Endometrial microvascular endothelial cells (primary cell): ENCODE measurements around the gene POLH. TPM values are rescaled to one million over a fixed set of nuclear protein-coding genes. Genes with fewer than 3 reads are reported as not detected.

Experiments used
- total RNA-seq: library from RNA; depleted of rRNA; stranded (reverse); fragments of >200 nt; gene quantifications from one replicate; pipeline ENCODE4 v1.2.3, GENCODE V29; 2015; ENCODE audit errors: inconsistent ontology term

Gene POLH
- total RNA-seq, 1 donor from 2014 or later: 25.6 TPM

Other genes starting within 250 kb of the POLH start
- 8.8 TPM for gene ZNF318, start 206.5 kb upstream of the POLH start, total RNA-seq
- 14.8 TPM for gene ABCC10, start 148.6 kb upstream of the POLH start, total RNA-seq
- gene DLK2, start 120.6 kb upstream of the POLH start, total RNA-seq: not detected
- gene TJAP1, start 98.6 kb upstream of the POLH start, total RNA-seq: 18.9 TPM
- gene LRRC73, start 65.8 kb upstream of the POLH start, total RNA-seq: not detected
- 102 TPM for gene YIPF3, start 59.3 kb upstream of the POLH start, total RNA-seq
- gene POLR1C, start 59.1 kb upstream of the POLH start, total RNA-seq: 43.9 TPM
- gene XPO5, start 147 bp upstream of the POLH start, total RNA-seq: 37.4 TPM
- 62.5 TPM for gene GTPBP2, start 53.1 kb downstream of the POLH start, total RNA-seq
- 43.9 TPM for gene MAD2L1BP, start 59.7 kb downstream of the POLH start, total RNA-seq
- not detected for gene RSPH9, start 68.9 kb downstream of the POLH start, total RNA-seq
- 32.7 TPM for gene MRPS18A, start 111.6 kb downstream of the POLH start, total RNA-seq
- gene VEGFA, start 194.0 kb downstream of the POLH start, total RNA-seq: 12.4 TPM